ENCODE data around the gene TRIM15.

Gene TRIM15

GRCh38 chr6:30207619-30208295 lies 44.4 kb downstream of the TRIM15 start:
- H3K4me3 ChIP-seq (ENCODE audit: low read depth, low read length), result no peak overlapping the region
- no peak for TF ChIP-seq CTCF (IDR thresholded peaks at IDR 0.05; ENCODE audit: low read depth, low read length)

- no peak overlapping the region for H3K4me3 ChIP-seq (ENCODE audit: low read depth, low read length)
- no peak for TF ChIP-seq CTCF (IDR thresholded peaks at IDR 0.05; ENCODE audit: low read depth, low read length)
Measured at GRCh38 chr6:30211306-30211705, 48.0 kb downstream of the TRIM15 start.

- peak overlapping the region; percentile 98 for H3K4me3 ChIP-seq (ENCODE audit: low read depth, low read length)
Measured at GRCh38 chr6:30211899-30212298, 48.6 kb downstream of the TRIM15 start.

GRCh38 chr6:30212865-30213666 lies 49.7 kb downstream of the TRIM15 start, which contains the start of gene TRIM26:
Gene TRIM26, minus strand, starts transcription at chr6:30213406. Its CDS starts 14,303 bp downstream, at chr6:30199103.
- peak within 1 kb of the TSS; percentile 98 for H3K4me3 ChIP-seq (ENCODE audit: low read depth, low read length)
- TF ChIP-seq CTCF (IDR thresholded peaks at IDR 0.05; ENCODE audit: low read depth, low read length), result no peak

More at GRCh38 chr6:30211899-30212298, 48.6 kb downstream of the TRIM15 start:
- TF ChIP-seq CTCF (IDR thresholded peaks at IDR 0.05; ENCODE audit: low read depth, low read length), result no peak

DNA sequence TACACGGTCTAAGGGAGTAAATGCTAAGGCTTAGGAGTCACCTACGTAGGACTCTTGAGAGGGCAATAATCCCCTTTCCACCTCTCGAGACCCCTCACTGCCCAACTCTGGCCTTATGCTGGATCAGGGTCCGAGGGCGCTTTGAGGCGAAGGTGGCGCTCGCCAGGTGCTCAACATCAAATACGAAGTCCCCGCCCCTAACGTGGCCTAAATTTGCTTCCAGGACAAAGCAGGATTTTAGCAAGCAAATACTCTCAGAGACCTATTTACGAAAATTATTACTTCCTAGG lies 50.3 kb downstream of the TRIM15 start:
- H3K4me3 ChIP-seq (ENCODE audit: low read depth, low read length), result peak overlapping the region; percentile 98
- no peak for TF ChIP-seq CTCF (IDR thresholded peaks at IDR 0.05; ENCODE audit: low read depth, low read length)

DNA sequence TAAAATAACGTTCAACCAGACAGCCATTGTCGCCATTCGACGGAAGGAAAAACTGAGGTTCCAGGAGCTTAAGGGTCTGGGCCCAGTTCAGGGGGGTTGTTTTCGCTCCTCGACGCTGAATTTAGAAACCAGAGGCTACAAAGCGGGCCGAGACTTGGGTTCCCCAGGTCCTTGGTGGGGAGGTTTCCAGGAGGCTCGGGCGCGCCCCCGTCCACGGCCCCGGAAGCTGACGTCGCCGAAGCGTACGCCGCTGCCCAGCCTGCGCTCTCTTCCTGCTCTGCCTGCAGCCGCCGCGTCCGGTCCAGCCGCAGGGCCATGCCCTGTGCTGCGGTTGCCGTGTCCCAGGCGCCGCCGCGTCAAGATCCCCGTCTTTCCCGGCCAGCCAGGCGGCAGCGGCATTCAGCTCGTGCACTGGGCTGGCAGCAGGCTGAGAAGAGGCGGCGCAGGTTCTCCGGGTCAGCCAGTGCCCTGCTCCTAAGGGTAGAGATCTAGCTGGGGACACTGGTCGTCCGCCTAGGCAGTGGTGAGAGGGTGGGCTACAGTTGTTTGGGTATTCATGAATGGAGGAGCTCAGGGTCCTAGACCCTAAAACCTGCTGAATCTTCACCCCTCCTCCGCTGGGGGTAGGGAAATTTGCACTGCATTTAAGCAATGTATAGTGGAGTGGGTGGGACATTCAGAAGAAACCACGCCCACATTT lies 50.8 kb downstream of the TRIM15 start:
- H3K4me3 ChIP-seq (ENCODE audit: low read depth, low read length), result peak overlapping the region; percentile 98
- TF ChIP-seq CTCF (IDR thresholded peaks at IDR 0.05; ENCODE audit: low read depth, low read length), result no peak

DNA sequence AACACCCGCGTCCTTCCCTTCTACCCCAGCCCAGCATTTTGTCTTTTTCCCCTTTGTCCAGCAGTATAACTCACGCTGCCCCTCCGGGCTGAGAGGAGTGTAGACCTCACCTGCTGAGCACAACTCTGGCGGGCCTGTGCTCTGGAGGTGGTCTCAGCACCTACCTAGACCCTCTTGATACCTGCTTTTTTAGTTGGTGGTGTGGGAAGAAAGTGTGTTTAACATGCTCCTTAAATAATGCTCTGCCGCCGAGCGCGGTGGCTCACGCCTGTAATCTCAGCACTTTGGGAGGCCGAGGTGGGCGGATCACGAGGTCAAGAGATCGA lies 51.3 kb downstream of the TRIM15 start:
- TF ChIP-seq CTCF (IDR thresholded peaks at IDR 0.05; ENCODE audit: low read depth, low read length), result no peak

More for the DNA sequence above, 51.3 kb downstream of the TRIM15 start:
- H3K4me3 ChIP-seq (ENCODE audit: low read depth, low read length), result peak overlapping the region; percentile 98

Measured in WI38 (cell line).